NCI-H748 treated with DMSO at 0.1 percent for 48 hours (cell line): ENCODE results near the gene TNP2.
"Not testable (repeated sequence)": the region's sequence is repeated elsewhere in the genome, so short reads cannot be mapped to it uniquely, and the experiment has no call there.

Experiments
- DNase-seq: peaks from one replicate; lab custom pipeline; 2025; lab: John Stamatoyannopoulos, UW

Gene TNP2

GRCh38 chr16:11220507-11220906 is 48.6 kb downstream of the TNP2 start:
- not testable (repeated sequence) for DNase-seq

DNA sequence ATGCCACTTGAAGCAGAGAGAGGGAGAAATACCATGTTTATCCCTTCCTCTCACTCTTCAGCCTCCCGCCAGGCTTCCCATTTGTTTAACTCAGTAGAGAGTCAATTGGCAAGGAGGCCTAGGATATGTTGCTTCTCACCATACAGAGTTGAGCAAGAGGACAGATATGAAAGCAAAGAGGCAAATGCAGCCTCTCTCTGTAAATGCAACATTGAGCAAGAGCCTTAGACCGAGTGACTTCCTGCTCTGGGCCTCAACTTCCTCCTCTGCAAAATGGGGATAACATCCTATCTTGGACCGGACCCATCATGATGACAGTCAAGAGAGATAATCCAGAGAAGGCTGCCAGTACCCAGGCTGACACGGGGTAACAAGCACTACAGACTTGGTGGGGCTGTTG is 49.9 kb downstream of the TNP2 start:
- no peak for DNase-seq

DNA sequence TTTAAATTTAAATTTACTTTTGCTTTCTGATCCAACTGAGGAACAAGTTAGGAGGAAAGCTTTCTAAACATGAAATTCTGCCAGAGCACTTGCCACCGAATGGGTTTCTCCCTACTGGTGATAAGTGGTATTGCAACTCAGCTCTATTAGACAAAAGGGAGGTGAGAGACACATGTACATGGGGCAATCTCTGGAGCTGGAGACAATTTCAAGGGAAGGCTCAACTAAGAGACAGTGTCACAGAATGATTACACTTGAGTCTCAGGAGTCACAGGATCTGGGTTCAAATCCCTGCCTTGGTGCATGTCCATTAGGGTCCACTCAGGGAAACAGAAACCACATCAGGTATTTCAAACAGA is 50.5 kb downstream of the TNP2 start:
- no peak for DNase-seq
